ENCODE results near the gene CACNA2D1.

DNA sequence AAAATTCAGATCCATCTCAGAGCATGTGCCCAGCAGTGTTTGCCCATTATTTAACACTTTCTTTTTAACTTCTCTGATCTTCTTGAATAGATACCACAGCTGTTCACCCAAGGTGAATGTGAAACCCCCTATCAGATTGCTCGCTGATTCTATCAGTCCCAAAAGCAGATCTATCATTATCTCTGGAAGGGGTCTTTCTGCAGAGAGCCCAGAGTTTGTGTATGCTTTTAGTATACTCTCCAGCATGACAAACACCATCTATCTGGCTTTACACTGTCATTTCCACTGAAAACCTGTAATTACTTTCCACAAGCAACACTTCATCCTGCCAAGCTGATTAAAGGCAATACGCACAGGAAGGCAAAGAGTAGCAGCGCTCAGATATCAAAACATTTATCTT, 168.2 kb downstream of the CACNA2D1 start:
- TF ChIP-seq, protein P1, sequence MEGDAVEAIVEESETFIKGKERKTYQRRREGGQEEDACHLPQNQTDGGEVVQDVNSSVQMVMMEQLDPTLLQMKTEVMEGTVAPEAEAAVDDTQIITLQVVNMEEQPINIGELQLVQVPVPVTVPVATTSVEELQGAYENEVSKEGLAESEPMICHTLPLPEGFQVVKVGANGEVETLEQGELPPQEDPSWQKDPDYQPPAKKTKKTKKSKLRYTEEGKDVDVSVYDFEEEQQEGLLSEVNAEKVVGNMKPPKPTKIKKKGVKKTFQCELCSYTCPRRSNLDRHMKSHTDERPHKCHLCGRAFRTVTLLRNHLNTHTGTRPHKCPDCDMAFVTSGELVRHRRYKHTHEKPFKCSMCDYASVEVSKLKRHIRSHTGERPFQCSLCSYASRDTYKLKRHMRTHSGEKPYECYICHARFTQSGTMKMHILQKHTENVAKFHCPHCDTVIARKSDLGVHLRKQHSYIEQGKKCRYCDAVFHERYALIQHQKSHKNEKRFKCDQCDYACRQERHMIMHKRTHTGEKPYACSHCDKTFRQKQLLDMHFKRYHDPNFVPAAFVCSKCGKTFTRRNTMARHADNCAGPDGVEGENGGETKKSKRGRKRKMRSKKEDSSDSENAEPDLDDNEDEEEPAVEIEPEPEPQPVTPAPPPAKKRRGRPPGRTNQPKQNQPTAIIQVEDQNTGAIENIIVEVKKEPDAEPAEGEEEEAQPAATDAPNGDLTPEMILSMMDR (conservative IDR thresholded peaks at IDR 0.05 in 1 of 2, IDR thresholded peaks at IDR 0.05 in 1 of 2; ENCODE audit: low read depth in 1 of 2, low read length in 2 of 2), result no peak
- TF ChIP-seq EZH2 (IDR thresholded peaks at IDR 0.05; ENCODE audit: low read length, missing control alignments), result no peak

Data from fibroblast of lung (primary cell).